ENCODE data around the gene RGS5.
"Not testable (repeated sequence)": the region's sequence is repeated elsewhere in the genome, so short reads cannot be mapped to it uniquely, and the experiment has no call there.

RGS5 gene, protein sequence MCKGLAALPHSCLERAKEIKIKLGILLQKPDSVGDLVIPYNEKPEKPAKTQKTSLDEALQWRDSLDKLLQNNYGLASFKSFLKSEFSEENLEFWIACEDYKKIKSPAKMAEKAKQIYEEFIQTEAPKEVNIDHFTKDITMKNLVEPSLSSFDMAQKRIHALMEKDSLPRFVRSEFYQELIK

DNA sequence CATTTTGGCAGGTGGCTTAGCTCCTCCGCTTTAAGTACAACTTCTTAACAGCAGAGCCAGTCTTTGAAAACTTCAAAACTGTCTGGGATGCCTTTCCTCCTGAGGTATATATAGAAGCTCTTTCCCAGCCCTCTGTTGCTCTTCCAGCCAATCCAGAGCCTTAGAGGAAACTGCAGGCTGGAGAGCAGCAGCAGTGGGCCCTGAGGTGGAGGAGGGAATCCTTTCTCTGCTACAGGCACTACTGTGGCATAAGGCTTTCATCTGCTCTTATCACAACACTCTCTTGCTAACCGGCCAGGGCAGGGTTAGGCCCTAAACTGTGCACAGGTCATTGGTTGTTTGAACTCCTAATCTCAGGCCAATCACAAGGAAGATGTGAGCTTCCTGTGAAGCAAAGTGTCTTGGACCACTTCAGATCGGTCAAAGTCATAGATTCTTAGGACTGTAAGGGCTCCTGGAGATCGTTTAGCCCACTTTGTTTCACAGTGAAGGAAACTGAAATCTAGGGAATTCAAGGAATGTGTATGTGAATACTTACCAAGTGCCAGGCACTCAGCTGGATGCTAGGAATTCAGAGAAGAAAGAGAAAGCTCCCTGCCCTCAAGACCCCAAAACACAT, at the start of gene RGS5:
RGS5 (minus strand) TSS at position 84 of the 619 bp plus-strand sequence; CDS start at position 3, 81 bp downstream.
- DNase-seq: no peak

DNA sequence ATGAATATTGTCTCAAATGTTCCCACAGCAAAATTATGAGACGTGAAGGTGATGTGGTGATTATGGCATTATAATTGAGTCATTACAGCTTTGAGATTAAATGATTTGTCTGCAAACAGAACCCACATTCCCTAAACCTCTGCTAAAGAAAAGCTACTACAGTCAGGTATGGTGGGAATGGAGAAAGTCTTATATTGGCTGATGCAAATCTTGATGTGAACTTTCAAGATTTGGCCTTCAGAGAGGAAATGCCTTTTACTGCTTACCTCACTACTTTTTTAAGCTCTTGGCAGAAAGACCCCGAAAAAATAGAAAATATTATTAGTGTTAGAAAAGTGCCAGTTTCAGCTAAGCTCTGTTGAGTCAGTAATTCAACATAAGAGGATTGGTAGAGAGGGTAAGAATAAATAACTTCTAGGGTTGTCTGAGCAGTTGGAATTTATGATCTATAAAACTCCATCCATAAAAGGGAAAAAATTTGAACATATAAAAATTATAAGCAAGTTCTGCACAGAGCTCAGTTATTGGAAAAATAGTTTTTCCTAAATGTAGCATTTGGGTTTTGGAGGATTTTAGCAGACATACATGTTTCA, 47.8 kb upstream of the RGS5 start:
- no peak for DNase-seq

DNA sequence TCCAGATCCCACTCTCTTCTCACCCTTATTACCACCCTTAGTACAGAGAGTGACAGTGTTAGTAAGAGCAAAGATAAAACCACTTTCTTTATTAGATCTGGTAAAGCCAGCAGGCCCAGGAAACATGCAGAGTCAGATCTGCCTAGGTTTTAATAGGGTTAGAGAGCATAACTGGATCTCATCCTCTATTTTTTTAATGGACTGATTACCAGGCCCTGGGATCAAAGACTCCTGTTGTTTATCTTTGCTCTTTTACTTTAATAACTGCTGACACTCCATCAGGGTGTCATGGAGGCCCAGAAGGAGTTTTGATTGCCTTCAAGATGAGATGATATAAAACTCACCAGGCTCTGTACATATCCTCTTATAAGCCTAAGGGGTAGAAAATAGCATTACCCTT, 45.3 kb upstream of the RGS5 start:
- DNase-seq: no peak

DNA sequence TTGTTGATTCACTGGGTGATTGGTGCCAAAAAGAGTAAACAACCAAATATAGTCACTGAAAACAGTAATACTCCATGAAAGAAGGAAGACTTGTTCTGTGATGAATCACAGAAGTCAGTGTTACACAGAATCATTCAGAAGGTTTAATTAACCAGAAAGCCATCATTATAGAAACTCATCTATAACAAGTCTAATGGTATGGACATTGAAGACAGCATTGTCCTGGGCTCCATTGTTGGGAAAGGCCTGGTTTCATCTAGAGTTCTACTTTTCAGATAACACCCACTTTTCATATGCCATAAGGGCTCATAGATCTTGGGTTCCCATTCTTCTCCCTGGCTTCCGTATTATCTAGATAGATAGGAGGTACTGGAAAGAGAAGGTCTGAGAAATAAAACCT, 41.9 kb upstream of the RGS5 start:
- DNase-seq: not testable (repeated sequence)

DNA sequence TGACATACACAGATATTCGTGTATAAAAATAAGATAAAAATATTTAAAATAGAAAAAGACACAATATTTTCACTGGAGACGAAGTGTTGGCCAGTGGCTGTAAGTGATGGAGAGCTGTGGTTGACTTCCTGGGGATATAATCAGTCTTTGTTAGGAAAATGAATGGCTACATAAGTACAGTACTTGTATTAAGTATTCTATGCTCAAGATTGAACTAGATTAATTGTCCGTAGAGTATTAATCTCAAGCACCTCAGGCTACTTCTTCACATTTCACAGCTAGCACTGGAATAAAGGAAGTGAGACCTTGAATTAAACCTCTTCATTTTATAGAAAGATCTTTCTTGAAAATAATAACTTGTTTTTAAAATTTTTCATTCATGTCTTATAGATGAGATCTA, 39.0 kb upstream of the RGS5 start:
- DNase-seq: no peak

DNA sequence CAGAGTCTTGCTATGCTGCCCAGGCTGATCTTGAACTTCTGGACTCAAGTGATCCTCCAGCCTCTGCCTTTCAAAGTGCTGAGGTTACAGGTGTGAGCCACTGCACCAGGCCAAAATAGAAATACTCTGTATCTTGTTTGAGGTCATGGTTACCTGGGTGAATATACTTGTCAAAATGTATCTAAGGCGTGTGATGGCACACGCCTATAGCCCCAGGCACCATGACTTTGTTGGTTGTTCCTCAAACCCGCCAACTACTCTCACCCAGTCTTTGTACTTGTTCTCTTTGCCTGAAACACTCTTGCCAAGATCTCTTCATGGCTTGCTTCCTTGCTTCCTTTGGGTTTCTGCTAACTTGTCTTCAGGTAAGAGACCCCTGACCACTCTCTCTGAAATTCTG, 38.0 kb upstream of the RGS5 start:
- no peak for DNase-seq

DNA sequence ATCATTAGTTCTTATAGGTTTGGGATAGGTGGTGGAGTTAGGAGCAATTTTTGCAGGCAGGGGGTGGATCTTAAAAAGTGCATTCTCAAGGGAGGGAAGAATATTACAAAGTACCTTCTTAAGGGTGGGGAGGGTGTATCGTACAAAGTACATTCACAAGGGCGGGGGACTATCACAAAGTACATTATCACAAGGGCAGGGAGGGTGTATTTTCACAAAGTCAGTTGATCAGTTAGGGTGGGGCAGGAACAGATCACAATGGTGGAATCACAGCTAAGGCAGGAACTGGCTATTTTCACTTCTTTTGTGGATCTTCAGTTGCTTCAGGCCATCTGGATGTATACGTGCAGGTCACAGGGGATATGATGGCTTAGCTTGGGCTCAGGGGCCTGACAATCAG, 30.9 kb upstream of the RGS5 start:
- not testable (repeated sequence) for DNase-seq

DNA sequence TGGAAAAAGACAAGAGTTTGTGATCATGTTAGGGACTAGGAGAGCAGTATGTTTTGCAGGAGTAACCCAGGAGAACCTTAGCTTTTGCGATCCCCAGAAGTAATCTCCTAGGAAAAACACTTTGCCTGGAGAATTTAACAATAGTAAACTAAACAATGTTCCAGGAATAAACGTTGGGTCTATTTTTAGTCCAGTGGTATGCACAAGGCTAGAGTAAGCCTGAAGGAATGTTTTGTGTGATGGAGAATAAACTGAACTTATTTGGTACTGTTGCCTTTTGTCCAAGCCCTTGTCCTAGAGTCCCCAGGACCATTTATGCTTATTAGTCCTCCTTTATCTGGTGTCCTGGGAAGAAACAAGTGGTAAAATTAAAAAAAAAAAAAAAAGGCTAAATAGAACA, 28.7 kb upstream of the RGS5 start:
- DNase-seq: no peak

DNA sequence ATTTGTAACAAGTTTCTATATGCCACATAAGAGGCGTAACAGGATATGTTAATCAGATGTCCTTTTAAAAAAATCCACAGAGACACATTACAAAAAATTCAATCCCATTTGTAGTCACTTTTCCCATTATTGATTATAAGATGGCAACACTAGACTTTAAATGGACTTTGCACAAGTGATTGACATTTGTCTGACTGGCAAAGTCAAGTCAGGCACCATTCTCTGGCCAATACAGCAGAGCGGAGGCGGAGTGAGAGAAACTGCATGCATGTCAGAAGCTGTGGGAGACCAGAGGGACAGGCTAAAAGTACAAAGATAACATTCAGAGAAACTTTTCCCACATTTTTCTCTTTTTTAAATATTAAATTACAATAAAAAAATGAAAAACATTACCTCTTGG, 28.1 kb upstream of the RGS5 start:
- DNase-seq: no peak

DNA sequence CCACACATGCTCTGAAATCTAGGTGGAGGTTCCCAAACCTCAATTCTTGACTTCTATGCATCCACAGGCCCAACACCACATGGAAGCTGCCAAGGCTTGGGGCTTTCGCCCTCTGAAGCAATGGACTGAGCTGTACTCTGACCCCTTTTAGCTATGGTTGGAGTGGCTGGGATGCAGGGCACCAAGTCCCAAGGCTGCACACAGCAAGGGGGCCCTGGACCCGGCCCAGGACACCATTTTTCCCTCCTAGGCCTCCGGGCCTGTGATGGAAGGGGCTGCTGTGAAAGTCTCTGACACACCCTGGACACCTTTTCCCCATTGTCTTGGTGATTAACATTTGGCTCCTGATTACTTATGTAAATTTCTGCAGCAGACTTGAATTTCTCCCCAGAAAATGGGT, 25.6 kb upstream of the RGS5 start:
- not testable (repeated sequence) for DNase-seq

DNA sequence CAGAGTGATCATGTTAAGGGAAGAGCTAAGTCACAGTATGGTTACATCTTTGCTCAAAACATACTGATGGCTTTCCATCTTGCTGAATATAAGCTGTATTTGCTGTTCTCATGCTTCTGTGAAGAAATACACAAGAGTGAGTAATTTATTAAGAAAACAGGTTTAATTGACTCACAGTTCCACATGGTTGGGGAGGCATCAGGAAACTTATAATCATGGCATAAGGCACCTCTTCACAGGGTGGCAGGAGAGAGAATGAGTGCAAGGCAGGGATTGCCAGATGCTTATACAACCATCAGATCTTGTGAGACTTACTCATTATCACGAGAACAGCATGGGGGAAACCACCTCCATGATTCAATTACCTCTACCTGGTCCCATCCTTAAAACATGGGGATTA, 24.4 kb upstream of the RGS5 start:
- no peak for DNase-seq

DNA sequence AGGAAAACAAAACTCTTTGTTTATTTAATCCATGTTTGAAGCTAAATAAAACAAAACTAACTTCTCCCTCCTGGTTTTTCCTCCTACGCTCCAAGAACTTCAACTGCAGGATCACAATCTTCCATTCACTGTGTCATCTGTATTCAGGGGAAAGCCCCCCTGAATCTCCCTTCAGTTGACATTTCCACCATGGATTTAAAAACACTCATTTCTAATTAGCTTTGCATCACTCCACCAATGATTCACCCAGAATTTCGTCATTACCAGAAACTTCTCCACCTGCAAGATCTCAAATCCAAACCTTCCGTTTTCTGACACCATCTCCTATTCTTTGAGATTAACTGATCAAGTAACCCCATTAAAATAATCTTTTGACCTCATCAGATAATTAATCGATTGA, 10.9 kb upstream of the RGS5 start:
- DNase-seq: no peak

DNA sequence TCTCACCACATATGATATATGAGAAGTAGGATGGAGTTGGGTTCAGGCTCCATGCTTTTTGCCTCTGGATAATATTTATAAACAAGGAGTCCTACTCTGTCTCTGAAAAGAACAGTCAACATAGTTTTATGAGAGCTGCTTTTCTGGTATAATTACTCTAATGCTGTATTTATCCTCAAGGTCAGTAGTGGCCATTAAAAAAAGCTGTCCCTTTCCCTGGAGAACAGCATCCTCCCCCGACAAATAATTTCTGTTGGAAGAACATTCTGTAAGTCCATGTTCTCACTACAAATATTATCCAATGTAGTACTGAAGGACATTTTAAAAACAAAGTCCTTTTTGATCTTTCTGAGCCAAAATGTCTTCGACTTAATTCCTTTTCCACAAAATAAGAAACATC, 9.0 kb upstream of the RGS5 start:
- DNase-seq: no peak

DNA sequence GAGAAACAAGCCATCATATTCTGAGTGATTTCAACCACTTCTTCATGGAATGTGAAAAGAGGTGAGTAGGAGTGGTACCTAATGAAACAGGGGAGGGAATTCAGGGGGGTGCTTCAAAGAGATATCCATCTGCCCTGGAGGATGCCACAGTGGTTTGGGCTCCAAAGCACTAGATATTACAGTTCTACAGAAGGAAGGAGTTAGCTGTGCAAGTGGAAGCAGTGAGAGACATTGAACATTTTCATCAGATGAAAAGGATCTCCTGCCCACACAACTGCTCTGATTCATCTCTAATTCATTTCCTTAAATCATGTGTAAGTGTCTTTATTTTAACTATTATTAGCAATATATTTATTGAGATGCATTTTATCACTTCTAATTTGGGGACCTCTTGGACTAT, 2.8 kb upstream of the RGS5 start:
- no peak for DNase-seq

DNA sequence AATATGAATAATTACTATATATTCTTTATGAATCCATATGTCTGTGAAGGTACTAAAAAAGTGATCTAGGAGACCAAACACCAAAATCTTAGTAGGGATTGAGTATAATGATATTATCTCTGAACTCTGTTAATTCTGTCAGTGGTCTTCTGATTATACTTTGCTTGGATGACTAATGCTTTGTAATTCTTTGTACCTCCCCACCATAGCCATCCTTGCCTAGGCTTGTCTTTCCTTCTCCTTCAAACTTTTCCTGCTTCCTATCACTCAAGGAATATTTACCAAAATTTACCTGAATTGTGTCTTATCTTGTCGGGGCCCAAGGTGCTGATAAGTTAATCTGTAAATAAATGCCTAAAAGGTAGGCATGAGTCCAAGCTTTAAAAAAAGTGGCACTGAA, 845 bp upstream of the RGS5 start:
- DNase-seq: no peak

DNA sequence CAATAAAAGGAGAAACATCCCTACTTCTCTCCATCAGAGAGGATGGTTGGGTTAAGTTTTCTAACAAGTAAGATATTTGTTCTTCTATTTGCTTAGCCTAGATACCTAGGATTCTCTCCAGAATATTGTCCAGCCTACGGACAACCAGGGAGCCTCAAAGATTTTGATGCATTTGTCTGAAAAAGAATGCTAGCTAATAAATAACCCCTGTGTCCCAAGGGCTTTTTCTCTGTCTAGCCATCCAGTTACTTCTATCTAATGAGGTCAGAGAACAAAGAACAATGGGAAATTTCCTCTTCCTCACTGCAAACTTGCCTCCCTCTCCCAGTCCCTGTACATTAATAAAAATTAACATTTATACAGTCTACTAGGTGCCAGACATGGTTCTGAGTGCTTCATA, 810 bp downstream of the RGS5 start:
- no peak for DNase-seq

DNA sequence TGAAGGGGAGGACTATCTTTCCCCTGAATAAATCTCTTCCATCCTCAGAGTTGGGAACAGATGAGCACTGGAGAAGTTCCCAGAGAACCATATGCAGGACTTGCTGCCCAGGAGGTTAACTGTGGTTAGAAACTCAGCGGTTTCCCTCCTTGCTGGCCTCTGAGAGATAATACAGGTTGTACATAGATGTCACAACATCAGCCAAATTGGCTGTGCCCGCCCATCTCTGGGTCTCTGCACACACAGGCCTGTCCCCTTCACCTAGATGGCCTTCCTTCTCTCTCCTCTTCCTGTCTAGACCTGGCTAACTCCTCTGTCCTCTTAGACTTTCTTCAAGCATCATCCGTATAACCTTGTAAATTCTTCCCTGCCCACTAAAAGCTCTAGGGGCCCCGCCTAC, 5.7 kb downstream of the RGS5 start:
- no peak for DNase-seq

DNA sequence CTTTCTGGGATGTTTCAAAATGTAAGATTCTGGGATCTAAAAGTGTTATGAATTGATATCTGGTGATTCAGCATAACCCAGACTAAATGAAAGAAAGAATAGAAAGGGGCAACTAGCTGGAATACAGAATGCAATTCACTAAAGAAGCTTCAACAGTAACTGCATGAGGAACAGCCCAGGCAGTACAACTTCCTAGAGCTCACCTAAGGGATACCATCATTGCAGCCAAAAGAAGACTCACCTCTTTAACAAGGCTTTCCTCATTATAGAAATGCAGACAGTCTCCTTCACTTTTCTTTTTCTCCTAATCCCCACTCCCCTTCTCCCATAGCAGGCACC, 6.3 kb downstream of the RGS5 start:
- no peak for DNase-seq

DNA sequence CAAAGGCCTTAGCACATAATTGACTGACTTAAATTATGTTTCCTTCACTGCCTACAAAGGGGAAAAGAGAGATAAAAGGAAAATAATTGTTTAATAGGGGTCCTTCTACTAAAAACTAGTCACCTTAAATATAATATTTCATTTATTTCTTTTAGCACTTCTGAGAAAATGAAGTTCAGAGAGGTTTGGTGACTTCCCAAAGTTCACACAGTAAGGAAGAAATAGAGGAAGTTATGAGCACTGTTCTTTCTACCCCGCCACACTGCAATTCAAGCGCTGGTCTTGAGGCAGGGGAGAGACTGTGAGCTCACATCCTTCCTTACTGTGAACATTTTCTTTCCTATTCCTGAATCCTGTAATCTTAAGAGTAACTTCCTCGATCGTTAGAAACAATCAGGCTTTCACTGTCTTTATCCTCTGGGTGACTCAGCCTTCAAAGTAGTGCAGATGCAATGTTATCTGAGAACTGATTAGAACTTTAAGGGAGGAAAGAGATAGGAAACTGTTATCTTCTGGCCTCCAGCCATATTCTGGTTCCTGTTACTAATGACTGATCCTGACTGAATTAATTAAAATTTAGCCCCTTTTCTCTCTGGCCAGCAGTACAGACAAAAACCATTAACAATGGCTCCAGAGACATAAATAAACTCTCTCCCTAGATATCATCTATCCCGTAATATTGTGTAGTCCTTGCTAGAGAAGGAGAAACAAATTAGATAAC, 6.8 kb downstream of the RGS5 start:
- peak in 1 of 2 donors; percentile 1 for DNase-seq

DNA sequence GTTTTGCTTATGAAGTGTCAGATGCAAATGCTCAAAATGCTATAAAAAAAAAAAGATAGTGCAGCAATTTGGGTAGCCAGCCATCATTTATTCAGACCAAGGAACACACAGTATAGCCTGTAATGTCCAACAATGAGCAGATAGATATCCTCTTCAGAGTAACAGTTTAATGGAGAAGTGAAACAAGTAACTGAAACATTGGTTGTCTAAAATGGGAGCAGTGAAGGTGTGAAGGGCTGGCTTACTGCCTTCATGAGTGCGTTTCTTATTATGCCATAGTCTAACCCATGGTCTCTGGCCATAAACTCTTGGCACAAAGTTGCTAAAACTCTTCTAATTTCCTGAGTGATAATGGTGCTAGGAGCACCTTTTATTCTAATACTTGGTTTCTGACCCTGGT, 11.4 kb downstream of the RGS5 start:
- no peak for DNase-seq

DNA sequence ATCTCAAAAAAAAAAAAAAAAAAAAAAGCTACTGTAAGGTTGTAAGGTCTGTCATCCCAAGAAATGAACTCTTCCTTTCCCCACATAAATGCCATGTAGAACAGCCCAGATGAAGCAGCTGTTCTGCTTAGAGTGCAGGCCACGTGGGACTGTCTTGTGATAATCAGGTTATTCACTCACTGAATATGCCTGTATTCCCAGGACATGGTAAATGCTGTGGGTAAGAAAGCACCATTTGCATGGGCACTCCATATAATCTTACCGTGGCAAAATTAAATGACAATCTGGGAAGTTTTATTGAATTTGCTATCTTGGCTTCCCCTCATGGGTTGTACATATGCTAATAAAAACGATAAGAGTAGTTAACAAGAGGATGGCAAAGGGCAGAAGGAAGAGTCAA, 13.8 kb downstream of the RGS5 start:
- no peak for DNase-seq

DNA sequence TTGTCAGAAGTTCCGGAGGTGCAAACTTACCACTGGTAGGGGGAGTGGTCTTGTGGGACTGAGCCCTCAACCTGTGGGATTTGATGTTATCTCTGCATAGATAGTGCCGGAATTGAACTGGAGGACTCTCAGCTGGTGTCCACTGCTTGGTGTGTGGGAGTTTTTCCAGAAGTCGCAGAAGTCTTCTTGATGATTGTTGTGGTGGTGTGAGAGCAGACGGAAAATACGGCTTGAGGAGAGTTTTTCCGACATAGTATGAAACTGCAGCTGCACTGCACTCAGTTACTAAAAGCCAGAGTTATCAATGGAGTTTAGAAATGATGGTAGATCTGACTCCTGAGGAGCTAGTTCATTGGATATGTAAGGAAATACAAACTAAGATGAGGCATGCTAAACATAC, 14.9 kb downstream of the RGS5 start:
- no peak for DNase-seq

DNA sequence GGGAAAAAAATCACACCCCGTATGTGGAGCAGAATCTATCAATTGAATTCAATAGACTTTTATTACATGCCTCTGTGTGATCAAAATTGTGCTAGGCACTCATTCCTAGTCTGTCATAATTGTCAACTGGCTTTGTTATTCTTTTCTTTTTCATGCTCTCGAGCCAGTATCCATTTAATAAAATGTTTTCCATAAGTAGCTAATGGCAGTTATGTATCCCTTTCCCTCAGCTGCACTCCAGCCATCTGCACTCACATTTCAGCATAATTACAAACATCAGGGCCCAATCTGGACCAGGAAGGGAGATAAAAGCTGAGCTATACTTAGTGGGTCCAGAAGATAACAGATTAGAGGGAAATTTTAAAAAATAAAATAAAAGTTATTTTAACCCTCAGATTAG, 15.9 kb downstream of the RGS5 start:
- no peak for DNase-seq

DNA sequence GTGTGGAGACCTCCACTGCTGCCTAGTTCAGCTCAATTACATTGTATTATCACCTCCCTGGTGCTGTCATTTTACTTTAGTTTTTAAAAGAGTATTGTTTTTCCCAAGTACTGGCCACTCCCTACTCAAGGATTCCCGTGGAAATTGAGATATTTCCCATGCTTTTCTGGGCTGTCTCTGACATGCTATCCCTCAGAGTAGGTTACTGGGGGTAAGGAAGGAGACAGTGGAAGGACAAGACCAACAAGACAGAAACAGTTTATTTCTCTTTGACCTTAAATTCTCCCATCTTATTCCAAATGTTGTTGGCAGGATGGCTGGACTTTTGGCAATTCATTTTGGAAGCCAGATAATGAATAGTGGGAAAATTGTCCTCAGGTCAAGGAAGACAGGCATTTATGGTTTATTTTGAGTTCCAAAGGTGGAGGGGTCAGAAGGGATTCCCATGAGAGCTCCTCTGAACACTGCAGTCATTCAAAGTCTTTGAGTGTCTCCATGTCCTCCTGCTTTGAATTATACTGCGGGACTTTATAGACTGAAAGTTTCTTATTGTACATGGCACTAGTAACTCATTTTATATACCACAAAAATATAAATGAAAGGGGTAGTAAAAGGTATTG, 20.3 kb downstream of the RGS5 start:
- DNase-seq: no peak
